HG03103 (cell line): ENCODE results near the gene GPS2.
A peak's percentile ranks its signal among the peaks of the same experiment; 100 is the strongest.

Experiments
- ATAC-seq: cut with Tn5 transposase; IDR thresholded peaks from one replicate; pipeline ENCODE4 v1.9.1; 2021; ENCODE audit warnings: low read depth; ENCODE audit not compliant: unreplicated experiment

Gene GPS2

DNA sequence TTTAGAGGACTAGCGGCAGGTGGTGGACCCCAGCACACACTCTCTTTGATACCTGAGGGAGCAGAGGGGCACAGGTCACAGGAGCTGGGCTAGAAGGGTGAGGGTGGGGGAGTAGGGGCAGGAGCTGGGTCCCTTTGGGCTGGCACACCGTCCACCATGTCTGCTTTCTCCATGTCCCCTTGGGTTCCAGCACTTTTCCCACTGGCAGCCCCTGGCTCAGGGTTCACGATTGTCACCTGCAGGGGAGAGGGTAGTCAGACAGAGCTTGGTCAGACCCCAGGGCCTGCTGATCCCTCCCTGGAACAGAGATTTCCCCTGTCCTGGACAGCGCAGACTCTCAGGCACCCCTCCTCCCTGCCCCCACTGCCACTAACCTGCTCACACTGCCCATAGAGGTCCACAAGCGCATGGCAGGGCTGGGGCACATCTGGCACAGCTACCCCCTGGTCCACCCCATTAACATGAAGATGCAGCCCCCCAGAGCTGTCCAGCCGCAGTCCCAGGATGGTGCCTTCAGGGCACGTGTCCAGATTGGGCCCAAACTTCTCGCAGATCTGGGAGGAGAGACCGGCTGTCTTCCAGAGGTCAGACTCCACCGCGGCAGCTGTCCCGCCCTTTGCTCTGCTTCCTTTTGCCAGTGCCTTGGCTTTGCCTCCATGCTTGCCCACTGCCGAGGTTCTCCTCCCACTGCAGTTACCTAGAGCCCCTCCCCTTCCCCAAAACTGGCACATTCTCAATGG, 3.1 kb upstream of the GPS2 start:
- no peak for ATAC-seq

GRCh38 chr17:7317161-7317803, 2.1 kb upstream of the GPS2 start:
- ATAC-seq: no peak

GRCh38 chr17:7315570-7316235, 543 bp upstream of the GPS2 start:
- no peak for ATAC-seq

- no peak for ATAC-seq
These were observed 1.1 kb downstream of the GPS2 start for GRCh38 chr17:7313890-7314718.

GRCh38 chr17:7313088-7313889, 1.9 kb downstream of the GPS2 start:
- ATAC-seq: no peak

GRCh38 chr17:7312432-7313087, 2.6 kb downstream of the GPS2 start:
- no peak for ATAC-seq

DNA sequence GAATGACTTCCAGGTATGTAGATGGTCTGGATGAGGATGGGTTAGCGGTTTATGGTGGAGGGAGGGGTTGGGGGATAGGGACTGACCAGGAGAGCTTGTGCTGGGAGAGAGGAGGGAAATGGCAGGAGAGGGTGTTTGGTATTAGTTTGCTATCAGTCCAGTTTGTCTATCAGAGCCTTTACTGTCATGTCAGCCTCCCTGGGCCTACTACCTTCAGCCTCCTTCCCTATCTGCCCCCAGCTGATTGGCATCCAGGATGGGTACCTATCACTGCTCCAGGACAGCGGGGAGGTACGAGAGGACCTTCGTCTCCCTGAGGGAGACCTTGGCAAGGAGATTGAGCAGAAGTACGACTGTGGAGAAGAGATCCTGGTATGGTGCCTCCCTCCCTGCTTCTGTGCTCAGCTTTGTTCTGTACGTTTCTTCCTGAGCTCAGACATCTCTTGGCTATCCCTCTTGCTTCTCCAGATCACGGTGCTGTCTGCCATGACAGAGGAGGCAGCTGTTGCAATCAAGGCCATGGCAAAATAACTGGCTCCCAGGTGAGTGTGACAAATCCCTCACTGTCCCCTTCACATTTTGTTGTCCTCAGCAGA, 4.0 kb downstream of the GPS2 start:
- no peak for ATAC-seq

- ATAC-seq: no peak
These were observed 5.5 kb downstream of the GPS2 start for GRCh38 chr17:7309628-7310027.

- no peak for ATAC-seq
These were observed 6.3 kb downstream of the GPS2 start for GRCh38 chr17:7308625-7309433.

DNA sequence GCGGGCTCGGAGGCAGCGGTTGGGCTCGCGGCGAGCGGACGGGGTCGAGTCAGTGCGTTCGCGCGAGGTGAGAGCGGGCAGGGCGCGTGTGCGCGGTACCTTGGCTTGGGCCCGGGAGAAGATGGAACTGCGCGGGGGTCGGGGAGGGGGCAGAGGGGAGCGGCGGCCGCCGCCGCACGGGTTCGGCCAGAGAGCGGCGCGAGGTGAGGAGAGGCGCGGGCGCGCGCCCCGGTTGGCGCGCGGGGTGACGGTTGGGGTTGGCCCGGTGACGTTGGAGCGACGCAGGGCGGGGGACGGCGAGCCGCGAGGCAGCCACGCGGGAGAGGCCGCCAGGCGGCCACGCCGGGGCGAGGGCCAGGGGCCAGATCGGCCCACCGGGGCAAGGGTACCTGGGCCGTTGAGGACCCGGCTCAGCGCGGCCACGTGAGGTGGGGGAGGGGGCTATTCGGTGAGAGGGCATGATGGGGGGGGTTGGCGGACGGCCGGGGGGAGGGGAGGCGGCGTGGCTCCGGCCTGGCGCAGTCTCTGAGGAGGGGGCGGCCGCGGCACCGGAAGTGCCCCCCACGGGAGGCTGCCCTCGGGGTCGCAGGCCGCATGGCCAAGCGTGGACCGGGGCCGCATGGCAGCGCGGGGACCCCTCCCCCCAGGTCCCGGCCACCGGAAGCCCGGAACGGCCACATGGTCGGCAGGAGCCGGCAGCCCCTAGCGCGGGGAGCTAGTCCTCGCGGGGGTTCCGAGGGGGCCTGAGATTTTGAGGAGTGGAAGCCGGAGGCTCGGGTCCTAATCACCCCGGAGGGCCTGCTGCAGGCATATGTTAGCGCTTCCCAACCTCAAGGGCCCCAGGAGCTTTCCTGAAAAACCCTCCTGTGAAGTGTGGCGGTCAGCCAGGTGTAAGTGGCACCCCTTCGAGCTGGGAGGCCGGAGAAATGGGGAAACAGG, 7.2 kb downstream of the GPS2 start:
- ATAC-seq: no peak

DNA sequence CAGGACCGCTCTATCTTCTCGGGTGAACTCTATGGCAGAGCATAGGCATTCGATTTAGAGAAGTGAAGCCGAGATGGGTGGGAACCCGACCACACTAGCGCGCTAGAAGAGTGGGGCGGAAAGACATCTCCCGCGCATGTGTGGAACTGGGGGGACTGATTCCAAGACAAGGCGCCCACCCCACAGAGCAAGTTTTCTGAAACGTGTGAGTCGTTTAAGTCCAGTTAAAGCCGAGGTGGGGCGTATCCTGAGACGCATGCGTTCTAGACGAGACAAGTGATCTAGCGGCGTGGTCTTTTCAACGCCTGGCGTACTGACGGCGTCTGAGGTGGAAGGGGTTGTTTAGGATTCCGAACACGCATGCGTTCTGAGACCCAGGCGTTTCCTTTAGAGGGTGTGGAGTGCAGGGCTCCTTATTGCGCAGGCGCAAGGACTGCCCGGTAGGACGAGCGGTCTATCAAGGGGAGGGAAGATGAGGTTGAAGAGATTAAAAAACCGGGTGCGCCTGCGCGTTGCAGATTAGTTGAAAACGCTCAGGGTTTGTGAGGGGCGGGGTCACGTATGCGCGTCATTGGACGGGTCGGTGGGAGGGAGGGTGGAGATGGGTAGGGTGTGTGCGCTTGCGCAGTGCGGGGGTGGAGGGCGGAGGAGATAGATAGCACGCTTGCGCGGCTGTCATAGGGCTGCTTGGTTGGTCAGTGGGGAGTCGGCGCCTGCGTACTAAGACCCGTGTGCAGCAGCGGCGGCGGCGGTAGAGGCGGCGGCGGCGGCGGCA, 8.1 kb downstream of the GPS2 start, which contains the start of gene EIF5A:
Gene EIF5A, plus strand, starts transcription at position 718 of the 775 bp plus-strand sequence. CDS start 2,008 bp downstream, outside the sequence.
- ATAC-seq: peak; percentile 47

GRCh38 chr17:7304179-7304578, 11.0 kb downstream of the GPS2 start:
- ATAC-seq: no peak

GRCh38 chr17:7296189-7296861, 18.8 kb downstream of the GPS2 start:
- ATAC-seq: no peak

DNA sequence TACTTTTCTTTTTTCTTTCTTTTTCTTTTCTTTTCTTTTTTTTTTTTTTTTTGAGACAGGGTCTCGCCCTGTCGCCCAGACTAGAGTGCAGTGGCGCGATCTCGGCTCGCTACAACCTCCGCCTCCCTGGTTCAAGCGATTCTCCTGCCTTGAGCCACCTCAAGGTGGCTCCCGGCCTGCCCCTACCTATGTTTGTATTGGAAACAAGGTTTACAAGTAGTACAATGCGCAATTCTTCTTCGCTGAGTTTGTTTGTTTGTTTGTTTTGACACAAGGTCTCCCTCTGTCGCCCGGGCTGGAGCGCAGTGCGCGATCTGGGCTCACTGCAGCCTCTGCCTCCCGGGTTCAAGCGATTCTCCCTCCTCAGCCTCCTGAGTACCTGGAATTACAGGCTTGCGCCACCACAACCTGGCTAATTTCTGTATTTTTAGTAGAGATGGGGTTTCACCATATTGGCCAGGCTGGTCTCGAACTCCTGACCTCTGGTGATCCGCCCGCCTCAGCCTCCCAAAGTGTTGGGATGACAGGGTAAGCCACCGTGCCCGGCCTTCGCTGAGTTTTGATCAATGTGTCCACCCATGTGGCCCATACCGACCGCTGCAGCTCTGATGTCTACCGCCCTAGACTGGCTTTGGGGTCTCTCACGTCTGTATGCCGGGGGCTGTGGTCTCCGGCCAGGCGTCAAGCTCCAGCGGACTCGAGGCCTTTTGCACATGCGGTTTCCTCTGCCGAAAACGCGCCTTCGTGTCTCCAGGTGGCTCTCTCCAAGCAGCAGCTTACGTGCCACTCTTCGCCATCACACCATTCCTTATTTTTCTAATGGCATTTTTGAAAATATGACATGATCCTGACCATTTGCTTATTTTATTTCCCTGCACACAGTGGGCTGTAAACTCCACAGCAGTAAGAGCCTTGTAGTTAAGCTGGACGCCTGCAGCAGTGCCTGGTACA, 19.7 kb downstream of the GPS2 start:
- ATAC-seq: no peak
